H1 (cell line): ENCODE measurements around the gene NAV3. TPM values are rescaled to one million over a fixed set of nuclear protein-coding genes. Genes with fewer than 3 reads are reported as not detected.

Source experiments
- CTCF ChIA-PET: fragments of 300-600 bp; sonication (Branson Sonifier 250); formaldehyde crosslinking; loops from one replicate; lab custom pipeline; 2021; ENCODE audit not compliant: partially characterized antibody; lab: Charles Lee
- POLR2A ChIA-PET: fragments of 300-600 bp; sonication (Branson Sonifier 250); formaldehyde crosslinking; loops from one replicate; lab custom pipeline; 2021; ENCODE audit warnings: inconsistent platforms; ENCODE audit not compliant: partially characterized antibody; lab: Charles Lee
- DNase-seq, 2 experiments: peaks; one replicate each; pipeline versions ENCODE4 v3.0.0 to v3.0.0-alpha.2; 2010 to 2022; ENCODE audit warnings: low spot score in 2 of 2, low read depth in 1 of 2, mixed read lengths in 1 of 2
- FAIRE-seq: peaks from 2 replicates; lab custom pipeline; 2011; peaks lifted over from hg19 to GRCh38; lab: Jason Lieb, UNC
- H2AFZ ChIP-seq: 2 replicates; pipeline ENCODE4 v1.8.1; 2012; ENCODE audit warnings: low read length, inconsistent platforms
- H2AK5ac ChIP-seq: 2 replicates; pipeline ENCODE4 v1.6.1; 2013; ENCODE audit warnings: low read depth, low read length
- H2BK120ac ChIP-seq: replicated peaks from 2 replicates; pipeline ENCODE3; 2013; ENCODE audit warnings: low read depth, low read length, inconsistent platforms
- H2BK12ac ChIP-seq: 2 replicates; pipeline ENCODE4 v1.6.1; 2013; ENCODE audit warnings: low read depth, low read length
- H2BK15ac ChIP-seq: 2 replicates; pipeline ENCODE4 v1.6.1; 2013; ENCODE audit warnings: low read length
- H2BK20ac ChIP-seq: 2 replicates; pipeline ENCODE4 v1.6.1; 2013; ENCODE audit warnings: low read length
- H2BK5ac ChIP-seq: 2 replicates; pipeline ENCODE4 v1.6.1; 2013; ENCODE audit warnings: low read depth, low read length
- H3K14ac ChIP-seq: 2 replicates; pipeline ENCODE4 v1.6.1; 2013; ENCODE audit warnings: inconsistent platforms; ENCODE audit not compliant: insufficient read length
- H3K18ac ChIP-seq: 2 replicates; pipeline ENCODE4 v1.6.1; 2013; ENCODE audit warnings: low read length; ENCODE audit errors: extremely low read depth
- H3K23ac ChIP-seq: 2 replicates; pipeline ENCODE4 v1.6.1; 2013; ENCODE audit warnings: inconsistent platforms; ENCODE audit not compliant: insufficient read length
- H3K23me2 ChIP-seq: 2 replicates; pipeline ENCODE4 v1.6.1; 2013; ENCODE audit warnings: low read depth, low read length
- H3K27ac ChIP-seq: 2 replicates; pipeline ENCODE4 v1.6.1; 2011; ENCODE audit warnings: low read depth, low read length, inconsistent platforms
- H3K27me3 ChIP-seq, 4 experiments: replicated peaks in 1 of 4; 1 replicate in 1 of 4; 2 replicates in 3 of 4; pipeline versions ENCODE4 v1.6.1 to v1.8.1; 2011 to 2013; ENCODE audit warnings: low read length in 3 of 4, mild to moderate bottlenecking in 3 of 4, inconsistent platforms in 2 of 4, mixed read lengths in 2 of 4, moderate library complexity in 1 of 4; ENCODE audit not compliant: control insufficient read depth in 3 of 4, insufficient read depth in 3 of 4; ENCODE audit errors: extremely low read depth in 1 of 4
- H3K36me3 ChIP-seq, 4 experiments: 2 replicates each; pipeline versions ENCODE4 v1.6.1 to v1.8.1; 2011 to 2013; ENCODE audit warnings: mild to moderate bottlenecking in 4 of 4, low read length in 3 of 4, moderate library complexity in 2 of 4, control low read depth in 1 of 4, inconsistent platforms in 1 of 4; ENCODE audit not compliant: insufficient read depth in 4 of 4, control insufficient read depth in 2 of 4
- H3K4ac ChIP-seq: replicated peaks from 2 replicates; pipeline ENCODE3; 2013; ENCODE audit warnings: low read length, low read depth, mixed read lengths, inconsistent platforms; ENCODE audit not compliant: insufficient read length
- H3K4me1 ChIP-seq, 4 experiments: replicated peaks in 1 of 4; 1 replicate in 1 of 4; 2 replicates in 3 of 4; pipeline versions ENCODE4 v1.6.1 to v1.8.1; 2011 to 2013; ENCODE audit warnings: low read length in 3 of 4, inconsistent platforms in 2 of 4, mixed read lengths in 1 of 4; ENCODE audit not compliant: insufficient read depth in 4 of 4, control insufficient read depth in 3 of 4
- H3K4me2 ChIP-seq, 2 experiments: 2 replicates each; pipeline versions ENCODE4 v1.6.1 to v1.8.1; 2011 to 2013; ENCODE audit warnings: low read depth in 2 of 2, low read length in 2 of 2, control low read depth in 1 of 2, inconsistent platforms in 1 of 2, mild to moderate bottlenecking in 1 of 2; ENCODE audit not compliant: insufficient read depth in 1 of 2
- H3K4me3 ChIP-seq, 4 experiments: fragments of 200-600, 300-600 bp in 1 of 4; sonication (generic), shearing (Covaris generic), sonication (Bioruptor Twin) in 1 of 4; 2 replicates each; pipeline versions ENCODE4 v1.5.1 to v1.8.1; 2011 to 2016; ENCODE audit warnings: low read length in 4 of 4, low read depth in 3 of 4, control low read depth in 2 of 4, inconsistent platforms in 2 of 4, mild to moderate bottlenecking in 2 of 4, mixed read lengths in 1 of 4, moderate library complexity in 1 of 4; ENCODE audit not compliant: insufficient read depth in 2 of 4; ENCODE audit errors: extremely low read depth in 1 of 4
- H3K56ac ChIP-seq: replicated peaks from 2 replicates; pipeline ENCODE3; 2013; ENCODE audit warnings: low read depth, mild to moderate bottlenecking, mixed read lengths, low read length, inconsistent platforms; ENCODE audit not compliant: insufficient read length
- H3K79me1 ChIP-seq: 2 replicates; pipeline ENCODE4 v1.6.1; 2013; ENCODE audit warnings: low read depth, low read length, control low read depth
- H3K79me2 ChIP-seq, 2 experiments: 2 replicates each; pipeline versions ENCODE4 v1.6.1 to v1.8.1; 2012 to 2013; ENCODE audit warnings: low read length in 2 of 2, mild to moderate bottlenecking in 2 of 2, inconsistent platforms in 1 of 2; ENCODE audit not compliant: insufficient read depth in 2 of 2, control insufficient read depth in 1 of 2
- H3K9ac ChIP-seq, 4 experiments: replicated peaks in 1 of 4; 1 replicate in 1 of 4; 2 replicates in 3 of 4; pipeline versions ENCODE4 v1.6.1 to v1.8.1; 2011 to 2013; ENCODE audit warnings: low read depth in 3 of 4, low read length in 3 of 4, control low read depth in 2 of 4, mild to moderate bottlenecking in 2 of 4, moderate library complexity in 2 of 4, inconsistent platforms in 1 of 4; ENCODE audit errors: extremely low read depth in 1 of 4
- H3K9me3 ChIP-seq, 2 experiments: 2 replicates each; pipeline versions ENCODE4 v1.6.1 to v1.8.1; 2012 to 2013; ENCODE audit warnings: mild to moderate bottlenecking in 2 of 2, moderate library complexity in 2 of 2, control low read depth in 1 of 2, inconsistent platforms in 1 of 2, low read depth in 1 of 2, low read length in 1 of 2, mixed read lengths in 1 of 2; ENCODE audit not compliant: insufficient read depth in 2 of 2
- H4K20me1 ChIP-seq, 2 experiments: replicated peaks in 1 of 2; 2 replicates each; pipeline versions ENCODE3 to v1.8.1; 2011 to 2013; ENCODE audit warnings: inconsistent platforms in 2 of 2, low read length in 2 of 2, mild to moderate bottlenecking in 1 of 2; ENCODE audit not compliant: insufficient read depth in 2 of 2, control insufficient read depth in 1 of 2
- H4K5ac ChIP-seq: 2 replicates; pipeline ENCODE4 v1.6.1; 2013; ENCODE audit warnings: low read length, low read depth, mixed read lengths, inconsistent platforms; ENCODE audit not compliant: insufficient read length
- H4K8ac ChIP-seq: 2 replicates; pipeline ENCODE4 v1.8.0; 2013; ENCODE audit warnings: mild to moderate bottlenecking, moderate library complexity, low read length, inconsistent platforms; ENCODE audit not compliant: insufficient read depth; ENCODE audit errors: extremely low read depth
- H4K91ac ChIP-seq: replicated peaks from 2 replicates; pipeline ENCODE3; 2013; ENCODE audit warnings: low read length, mixed read lengths, inconsistent platforms; ENCODE audit not compliant: insufficient read length
- BACH1 ChIP-seq: IDR thresholded peaks from 2 replicates; pipeline ENCODE4 v1.6.1; 2012; ENCODE audit warnings: low read length, improper control_type of control experiment
- BRCA1 ChIP-seq: IDR thresholded peaks from 2 replicates; pipeline ENCODE4 v1.6.1; 2012; ENCODE audit warnings: low read depth, low read length, improper control_type of control experiment
- CEBPB ChIP-seq: IDR thresholded peaks from 2 replicates; pipeline ENCODE4 v1.6.1; 2012; ENCODE audit warnings: low read depth, low read length
- CTBP2 ChIP-seq: IDR thresholded peaks from 2 replicates; pipeline ENCODE4 v1.7.0; 2011; ENCODE audit warnings: borderline replicate concordance, mild to moderate bottlenecking, moderate library complexity, mixed read lengths, low read length; ENCODE audit not compliant: insufficient read depth, insufficient read length
- EZH2 ChIP-seq: fragments of 200-600 bp; sonication (generic); IDR thresholded peaks from 2 replicates; pipeline ENCODE4 v1.7.1; 2012; ENCODE audit warnings: low read depth, mild to moderate bottlenecking, moderate library complexity, low read length, inconsistent platforms; ENCODE audit not compliant: severe bottlenecking
- HDAC2 ChIP-seq, 2 experiments: fragments of 300-600 bp in 1 of 2; sonication (generic) in 1 of 2; IDR thresholded peaks; 2 replicates each; pipeline ENCODE4 v1.6.1; 2011 to 2012; ENCODE audit warnings: low read depth in 2 of 2, low read length in 2 of 2, mild to moderate bottlenecking in 2 of 2, moderate library complexity in 2 of 2, borderline replicate concordance in 1 of 2, inconsistent platforms in 1 of 2
- MAFK ChIP-seq: IDR thresholded peaks from 2 replicates; pipeline ENCODE4 v1.6.1; 2012; ENCODE audit warnings: low read depth, mild to moderate bottlenecking, improper control_type of control experiment, low read length
- NRF1 ChIP-seq: IDR thresholded peaks from 2 replicates; pipeline ENCODE4 v1.6.1; 2011; ENCODE audit warnings: mild to moderate bottlenecking, low read depth, low read length, improper control_type of control experiment
- PHF8 ChIP-seq: fragments of 200-600 bp; sonication (generic); conservative IDR thresholded peaks from 2 replicates; pipeline ENCODE4 v1.7.1; 2012; ENCODE audit warnings: low read depth, mild to moderate bottlenecking, inconsistent platforms, low read length, moderate library complexity
- RAD21 ChIP-seq, 2 experiments: IDR thresholded peaks in 1 of 2; conservative IDR thresholded peaks in 1 of 2; 2 replicates each; pipeline ENCODE4 v1.6.1; 2011; ENCODE audit warnings: low read depth in 2 of 2, low read length in 2 of 2, improper control_type of control experiment in 1 of 2, inconsistent platforms in 1 of 2, mild to moderate bottlenecking in 1 of 2, moderate library complexity in 1 of 2
- RNF2 ChIP-seq: fragments of 200-900, 300-1000 bp; sonication (generic); IDR thresholded peaks from 2 replicates; pipeline ENCODE4 v1.7.1; 2016; ENCODE audit warnings: borderline replicate concordance, low read depth, mild to moderate bottlenecking, antibody characterized with exemption, low read length; ENCODE audit not compliant: poor library complexity, severe bottlenecking; ENCODE audit errors: missing control alignments
- TCF12 ChIP-seq: IDR thresholded peaks from 2 replicates; pipeline ENCODE4 v1.6.1; 2011; ENCODE audit warnings: low read depth, mild to moderate bottlenecking, low read length
- WGBS, 2 experiments: shearing (Covaris generic) in 1 of 2; methylation state at CpG; one replicate each; pipeline versions ENCODE4 v1.1.6 to v1.1.7; 2013 to 2015; ENCODE audit warnings: low lambda C conversion rate in 2 of 2, mixed read lengths in 2 of 2, inconsistent platforms in 1 of 2, low coverage in 1 of 2, missing lambda C conversion rate in 1 of 2; ENCODE audit not compliant: insufficient replicate concordance in 2 of 2, insufficient coverage in 1 of 2, insufficient read length in 1 of 2; ENCODE audit errors: extremely low coverage in 1 of 2, missing lambda C conversion rate in 1 of 2; 5-methylcytosine and 5-hydroxymethylcytosine counted together
- polyA plus RNA-seq, 7 experiments: library from polyadenylated mRNA; depleted of rRNA in 3 of 7; stranded (reverse) in 5 of 7; unstranded in 2 of 7; fragments of >200 nt in 5 of 7; fragments of 200-250 nt in 2 of 7; gene quantifications; 1 replicate in 5 of 7; 2 replicates in 1 of 7; 4 replicates in 1 of 7; pipeline versions ENCODE4 v1.2.1 to v1.2.3, GENCODE V29; 2011 to 2013; ENCODE audit warnings: missing spikeins in 2 of 7, mixed read lengths in 2 of 7
- total RNA-seq: library from RNA; stranded (reverse); fragmentation: NEBNext Ultra II Directional; extraction: Animal tissue kit (Norgen Biotek cat#: 25700); gene quantifications from 2 replicates; pipeline ENCODE4 v1.2.1, GENCODE V29; 2021
- TF ChIP-seq, protein P1 (sequence below): IDR thresholded peaks from 2 replicates; pipeline ENCODE4 v1.6.1; 2012; ENCODE audit warnings: inconsistent platforms

NAV3 gene
- total and polyA plus RNA-seq, 2 of the 8 experiments (the other 6 are each of a cell fraction or from before 2014, with no cell fraction given): 0.47 to 5.0 TPM

DNA sequence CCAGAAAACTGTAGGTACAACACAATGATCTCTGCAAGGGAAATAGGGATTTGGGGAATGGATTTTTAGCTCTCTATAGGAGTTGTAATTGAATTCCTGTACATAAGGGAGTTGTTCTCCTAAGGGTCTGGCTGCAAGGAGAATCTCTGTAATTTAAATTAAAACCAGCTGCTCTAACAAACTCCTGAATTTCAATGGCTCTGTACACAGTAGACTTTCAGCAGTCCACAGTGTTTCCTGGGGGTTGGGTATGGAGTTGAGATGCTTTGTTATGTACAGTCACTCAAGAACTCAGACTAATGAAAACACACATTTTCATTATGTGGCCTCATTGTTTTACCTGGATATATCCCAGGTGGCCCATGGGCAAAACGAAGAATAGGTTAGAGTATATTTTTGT, 93.2 kb downstream of the NAV3 start:
- Histone ChIP-seq H2AK5ac (no peak overlapping the region), H3K27ac (no peak overlapping the region), H3K79me2 (no peaks in the 10 kb centered on the region), H3K79me1 (no peaks in the 10 kb centered on the region), H3K4me2 (no peak overlapping the region), H3K14ac (no peak overlapping the region), H2BK5ac (no peak overlapping the region), H2AFZ (no peak overlapping the region), H3K56ac (no peak overlapping the region), H2BK15ac (no peak overlapping the region), H3K18ac (no peak overlapping the region), H3K23me2 (no peaks in the 10 kb centered on the region), H3K9me3 (no peaks in the 10 kb centered on the region), H3K36me3 (no peaks in the 10 kb centered on the region), H4K91ac (no peak overlapping the region), H4K20me1 (no peaks in the 10 kb centered on the region), H3K27me3 (no peaks in the 10 kb centered on the region), H3K4me3 (no peak overlapping the region), H3K4ac (no peak overlapping the region), H4K5ac (no peak overlapping the region), H3K23ac (no peak overlapping the region), H4K8ac (no peak overlapping the region), H3K9ac (no peak overlapping the region), H2BK20ac (no peak overlapping the region), H2BK120ac (no peak overlapping the region), H2BK12ac (no peak overlapping the region), H3K4me1 (no peaks in the 10 kb centered on the region; a peak in 1 of 7 replicates)
- DNase-seq (no peak), FAIRE-seq (no peak)
- POLR2A ChIA-PET: no interaction called here
- CTCF ChIA-PET: interaction anchor here (0.6 to 3.6 kb wide), 16 partner anchors 9 to 306 kb away, joined by 3 to 30 read pairs (median 4); no protein-coding TSS in a partner anchor
- WGBS, 2 experiments: 85% methylated on average over 1 of the region's 1 CpG; no CpG with 5 or more reads in 1 of the 2 experiments
- TF ChIP-seq BACH1 (no peak), BRCA1 (no peak), CTBP2 (no peak), RNF2 (no peak), CEBPB (no peak), HDAC2 (IDR thresholded peaks at IDR 0.05; ENCODE audit: borderline replicate concordance in 1 of 2, low read depth in 2 of 2, low read length in 2 of 2) (no peak), EZH2 (no peak), MAFK (no peak), NRF1 (no peak), PHF8 (no peak), TCF12 (no peak), RAD21 (IDR thresholded peaks at IDR 0.05 in 1 of 2, conservative IDR thresholded peaks at IDR 0.05 in 1 of 2; ENCODE audit: low read depth in 2 of 2, low read length in 2 of 2) (no peak)
- TF ChIP-seq, protein P1, sequence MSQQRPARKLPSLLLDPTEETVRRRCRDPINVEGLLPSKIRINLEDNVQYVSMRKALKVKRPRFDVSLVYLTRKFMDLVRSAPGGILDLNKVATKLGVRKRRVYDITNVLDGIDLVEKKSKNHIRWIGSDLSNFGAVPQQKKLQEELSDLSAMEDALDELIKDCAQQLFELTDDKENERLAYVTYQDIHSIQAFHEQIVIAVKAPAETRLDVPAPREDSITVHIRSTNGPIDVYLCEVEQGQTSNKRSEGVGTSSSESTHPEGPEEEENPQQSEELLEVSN: no peak
